EL (cell line): ENCODE data around the gene PPP1R14B.
A peak's percentile ranks its signal among the peaks of the same experiment; 100 is the strongest.

Experiments
- DNase-seq: peaks from one replicate; pipeline ENCODE4 v3.0.0-alpha.2; 2016

Gene PPP1R14B

GRCh38 chr11:64229744-64230170 lies 17.0 kb downstream of the PPP1R14B start:
- no peak for DNase-seq

DNA sequence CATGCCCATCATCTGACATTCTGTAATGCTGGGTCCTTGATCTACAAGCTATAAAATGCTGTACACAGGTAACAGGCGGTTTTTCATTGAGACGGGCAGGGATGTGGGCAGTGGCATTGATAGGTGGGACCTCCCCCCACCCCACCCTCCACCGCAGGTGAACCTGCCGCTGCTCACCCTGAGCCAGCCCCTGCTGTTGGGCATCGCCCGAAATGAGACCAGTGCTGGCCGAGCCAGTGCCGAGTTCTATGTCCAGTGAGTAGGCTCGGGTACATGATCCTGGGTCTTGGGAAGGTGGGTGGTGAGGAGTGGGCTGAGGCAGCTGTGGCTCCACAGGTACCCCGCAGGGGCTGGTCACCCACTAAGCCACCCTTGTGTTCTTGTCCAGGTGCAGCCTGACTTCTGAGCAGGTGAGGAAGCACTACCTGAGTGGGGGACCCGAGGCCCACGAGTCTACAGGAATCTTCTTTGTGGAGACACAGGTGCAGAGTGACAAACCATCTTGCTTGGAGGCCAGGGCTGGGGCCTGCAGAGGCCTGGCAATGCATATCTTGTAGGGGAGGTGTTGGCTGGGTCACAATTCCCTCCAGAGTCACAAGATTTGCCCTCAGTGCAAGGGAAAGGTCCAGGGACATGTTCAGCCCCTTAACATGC lies 17.5 kb downstream of the PPP1R14B start:
- no peak for DNase-seq

- no peak for DNase-seq
Measured at GRCh38 chr11:64227405-64227956, 19.3 kb downstream of the PPP1R14B start.

GRCh38 chr11:64226507-64227051 lies 20.2 kb downstream of the PPP1R14B start:
- DNase-seq = peak; percentile 37

DNA sequence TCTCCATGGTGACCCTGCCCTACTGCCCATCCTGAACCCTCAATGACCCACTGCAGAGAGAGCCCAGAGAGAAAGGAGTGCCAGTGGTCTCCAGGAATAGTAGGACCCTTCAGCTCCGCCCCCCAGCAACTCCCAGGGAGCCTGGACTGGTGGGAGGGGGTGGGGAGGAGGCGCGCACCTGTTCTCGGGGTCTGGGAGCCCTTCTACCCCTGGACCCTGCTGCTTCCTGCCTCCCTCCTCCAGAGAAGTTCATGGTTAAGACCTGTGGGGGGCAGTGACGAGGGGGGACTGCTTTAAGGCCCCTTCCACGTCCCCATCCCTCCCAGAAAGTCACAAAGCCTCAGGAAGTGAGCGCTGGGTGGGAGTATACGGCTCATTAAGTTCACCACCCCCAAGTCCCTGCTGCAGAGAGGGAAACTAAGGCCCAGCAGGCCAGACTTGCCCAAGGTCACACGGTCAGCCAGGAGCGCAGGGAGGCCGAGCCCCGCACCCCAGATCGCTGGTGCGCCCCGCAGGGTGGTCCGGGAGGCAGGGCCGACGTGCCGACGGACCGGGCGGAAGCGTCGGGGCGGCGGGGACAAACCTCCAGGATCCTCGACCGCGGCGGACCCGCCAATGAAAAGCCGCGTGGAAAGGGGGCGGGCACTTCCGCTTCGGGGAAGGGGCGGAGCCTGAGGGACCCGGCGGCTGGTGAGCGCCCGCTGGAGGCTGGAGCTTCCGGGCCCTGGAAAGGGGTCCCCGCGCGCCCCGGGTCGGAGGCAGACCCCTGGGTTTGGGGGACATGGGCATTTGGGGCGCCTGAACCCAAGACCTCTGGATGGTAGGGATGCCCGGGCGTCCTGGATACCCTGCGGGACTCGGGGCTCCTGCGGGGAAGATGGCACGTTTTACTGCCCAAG lies 20.9 kb downstream of the PPP1R14B start, which contains the start of the genes NUDT22 and TRPT1:
NUDT22 (plus strand) TSS at position 667 of the 899 bp plus-strand sequence. CDS start 379 bp downstream, outside the sequence.
TRPT1 (minus strand) TSS at position 579 of the 899 bp plus-strand sequence; CDS start at position 253, 326 bp downstream.
- DNase-seq = peak; percentile 84

GRCh38 chr11:64224891-64225607 lies 21.7 kb downstream of the PPP1R14B start:
- peak; percentile 31 for DNase-seq

DNA sequence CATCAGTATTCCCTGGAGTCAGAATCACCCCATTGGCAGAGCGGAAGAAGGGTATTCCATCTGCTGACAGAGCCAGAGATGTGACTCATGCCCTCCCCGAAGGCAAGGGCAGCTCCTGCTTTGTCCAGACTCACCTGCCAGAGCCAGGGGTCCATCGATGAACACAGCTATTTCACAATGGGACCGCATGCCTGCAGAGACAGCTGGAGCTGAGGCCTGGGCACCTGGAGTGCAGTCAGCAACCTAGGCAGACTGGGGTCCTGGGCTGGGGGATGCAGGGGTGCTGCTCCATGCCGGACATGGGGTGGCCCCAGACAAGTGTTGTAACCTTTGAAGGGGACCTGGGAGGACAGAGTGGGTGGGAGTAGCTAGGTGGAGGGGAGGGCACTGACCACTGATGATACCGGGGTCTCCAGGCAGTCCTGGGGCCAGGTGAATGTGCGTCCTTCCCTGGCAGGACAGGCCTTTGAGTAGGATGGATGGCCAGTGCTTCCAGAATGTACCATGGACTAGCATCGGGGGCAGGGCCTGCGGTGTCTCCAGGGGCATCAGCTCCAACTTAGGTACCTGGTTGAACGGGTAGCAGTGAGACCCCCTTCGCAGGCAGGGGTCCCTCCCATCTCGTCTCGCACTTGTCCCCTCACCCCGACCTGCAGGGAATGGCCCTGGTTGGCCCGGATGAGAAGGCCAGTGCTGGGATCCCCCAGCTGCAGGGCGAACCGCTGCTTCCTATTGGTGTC lies 22.4 kb downstream of the PPP1R14B start:
- peak; percentile 34 for DNase-seq

DNA sequence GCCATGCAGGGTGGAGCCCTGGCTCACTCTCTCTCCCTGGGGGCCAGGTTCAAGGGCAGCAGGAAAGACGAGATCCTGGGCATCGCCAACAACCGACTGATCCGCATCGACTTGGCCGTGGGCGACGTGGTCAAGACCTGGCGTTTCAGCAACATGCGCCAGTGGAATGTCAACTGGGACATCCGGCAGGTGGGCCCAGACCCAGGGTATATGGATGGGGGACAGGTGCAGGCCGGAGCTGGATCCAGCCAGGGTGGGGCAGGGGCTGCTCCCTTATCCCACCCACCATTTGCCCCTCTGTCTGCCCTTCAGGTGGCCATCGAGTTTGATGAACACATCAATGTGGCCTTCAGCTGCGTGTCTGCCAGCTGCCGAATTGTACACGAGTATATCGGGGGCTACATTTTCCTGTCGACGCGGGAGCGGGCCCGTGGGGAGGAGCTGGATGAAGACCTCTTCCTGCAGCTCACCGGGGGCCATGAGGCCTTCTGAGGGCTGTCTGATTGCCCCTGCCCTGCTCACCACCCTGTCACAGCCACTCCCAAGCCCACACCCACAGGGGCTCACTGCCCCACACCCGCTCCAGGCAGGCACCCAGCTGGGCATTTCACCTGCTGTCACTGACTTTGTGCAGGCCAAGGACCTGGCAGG lies 23.6 kb downstream of the PPP1R14B start:
- no peak for DNase-seq

DNA sequence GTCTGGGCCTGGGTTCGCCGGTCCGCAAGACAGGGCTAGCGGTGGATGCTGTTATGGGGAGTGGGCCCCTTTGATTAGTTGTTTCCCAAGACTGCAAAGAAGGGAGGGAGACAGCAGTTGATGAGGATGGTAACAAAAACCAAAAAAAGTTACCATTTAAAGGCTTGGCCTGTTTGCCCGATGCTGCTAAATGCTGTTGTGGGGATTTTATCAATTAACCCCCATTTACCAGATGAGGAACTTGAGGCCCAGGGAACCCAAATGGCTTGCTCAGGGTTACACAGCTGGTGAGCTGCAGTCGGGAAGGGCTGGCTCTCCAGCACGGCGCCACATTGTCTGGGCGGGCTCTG lies 24.1 kb downstream of the PPP1R14B start:
- DNase-seq = no peak

- no peak for DNase-seq
Measured at GRCh38 chr11:64220798-64221197, 25.9 kb downstream of the PPP1R14B start.

DNA sequence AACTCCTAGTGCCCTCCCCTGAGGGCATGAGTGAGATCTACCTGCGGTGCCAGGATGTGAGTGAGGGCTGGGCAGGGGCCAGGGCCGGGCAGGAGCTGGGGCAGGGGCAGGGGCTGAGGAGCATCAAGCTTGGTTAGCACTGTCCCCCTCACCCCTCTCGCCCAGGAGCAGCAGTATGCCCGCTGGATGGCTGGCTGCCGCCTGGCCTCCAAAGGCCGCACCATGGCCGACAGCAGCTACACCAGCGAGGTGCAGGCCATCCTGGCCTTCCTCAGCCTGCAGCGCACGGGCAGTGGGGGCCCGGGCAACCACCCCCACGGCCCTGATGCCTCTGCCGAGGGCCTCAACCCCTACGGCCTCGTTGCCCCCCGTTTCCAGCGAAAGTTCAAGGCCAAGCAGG lies 26.5 kb downstream of the PPP1R14B start:
- no peak for DNase-seq

GRCh38 chr11:64219755-64220154 lies 27.0 kb downstream of the PPP1R14B start:
- DNase-seq = no peak

DNA sequence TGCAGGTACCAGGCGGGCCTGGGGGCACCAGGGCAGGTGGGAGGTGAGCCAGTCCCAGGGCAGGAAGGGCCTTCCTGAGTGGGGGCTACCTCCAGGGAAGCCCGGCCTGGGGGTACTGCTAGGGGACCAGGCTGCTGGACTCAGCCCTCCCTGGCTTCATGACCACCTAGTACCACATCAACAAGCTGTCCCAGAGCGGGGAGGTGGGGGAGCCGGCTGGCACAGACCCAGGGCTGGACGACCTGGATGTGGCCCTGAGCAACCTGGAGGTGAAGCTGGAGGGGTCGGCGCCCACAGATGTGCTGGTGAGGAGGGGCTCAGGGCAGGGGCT lies 27.4 kb downstream of the PPP1R14B start:
- no peak for DNase-seq

GRCh38 chr11:64218628-64219353 lies 28.0 kb downstream of the PPP1R14B start:
- no peak for DNase-seq

DNA sequence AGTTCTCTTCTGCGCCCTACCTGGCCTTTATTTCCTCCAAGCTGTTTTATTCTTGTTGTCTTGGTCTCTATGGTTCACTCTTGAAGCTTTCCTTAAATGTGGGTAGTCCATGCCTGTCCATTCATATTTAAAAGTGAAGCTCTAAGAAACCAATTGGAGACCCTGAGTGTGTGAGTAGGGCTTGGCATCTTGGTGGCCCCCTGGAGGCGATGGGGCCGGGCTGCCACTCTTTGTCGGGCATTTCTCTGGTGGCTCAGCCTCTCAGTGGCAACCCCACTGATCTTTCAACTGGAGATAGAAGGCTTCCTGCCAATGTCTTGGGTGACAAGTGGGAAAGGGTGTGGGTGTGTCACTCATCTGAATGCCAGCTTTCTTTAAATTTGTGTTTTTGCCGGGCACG lies 29.9 kb downstream of the PPP1R14B start:
- no peak for DNase-seq

DNA sequence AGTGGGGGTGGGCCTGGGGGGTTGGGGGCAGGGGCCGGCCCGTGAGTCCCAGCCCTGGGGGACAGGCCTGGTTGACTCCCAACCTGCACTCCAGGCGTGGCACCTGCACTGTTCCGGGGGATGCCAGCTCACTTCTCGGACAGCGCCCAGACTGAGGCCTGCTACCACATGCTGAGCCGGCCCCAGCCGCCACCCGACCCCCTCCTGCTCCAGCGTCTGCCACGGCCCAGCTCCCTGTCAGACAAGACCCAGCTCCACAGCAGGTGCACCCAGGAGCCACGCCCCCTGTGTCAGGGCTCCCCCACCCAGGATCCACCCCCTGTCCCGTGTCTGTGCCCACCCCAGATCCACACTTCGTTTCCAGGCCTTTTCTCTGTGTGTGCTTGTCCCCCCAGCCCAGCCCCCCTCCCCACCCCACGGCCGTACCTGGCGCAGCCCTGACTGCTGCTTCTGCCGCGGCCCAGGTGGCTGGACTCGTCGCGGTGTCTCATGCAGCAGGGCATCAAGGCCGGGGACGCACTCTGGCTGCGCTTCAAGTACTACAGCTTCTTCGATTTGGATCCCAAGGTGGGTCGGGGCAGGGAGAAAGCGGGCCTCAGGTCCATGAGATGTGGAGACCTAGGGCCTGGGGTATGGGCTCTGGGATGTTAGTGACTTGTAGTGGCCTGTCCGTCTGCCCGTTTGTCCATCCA lies 35.4 kb downstream of the PPP1R14B start:
- no peak for DNase-seq

DNA sequence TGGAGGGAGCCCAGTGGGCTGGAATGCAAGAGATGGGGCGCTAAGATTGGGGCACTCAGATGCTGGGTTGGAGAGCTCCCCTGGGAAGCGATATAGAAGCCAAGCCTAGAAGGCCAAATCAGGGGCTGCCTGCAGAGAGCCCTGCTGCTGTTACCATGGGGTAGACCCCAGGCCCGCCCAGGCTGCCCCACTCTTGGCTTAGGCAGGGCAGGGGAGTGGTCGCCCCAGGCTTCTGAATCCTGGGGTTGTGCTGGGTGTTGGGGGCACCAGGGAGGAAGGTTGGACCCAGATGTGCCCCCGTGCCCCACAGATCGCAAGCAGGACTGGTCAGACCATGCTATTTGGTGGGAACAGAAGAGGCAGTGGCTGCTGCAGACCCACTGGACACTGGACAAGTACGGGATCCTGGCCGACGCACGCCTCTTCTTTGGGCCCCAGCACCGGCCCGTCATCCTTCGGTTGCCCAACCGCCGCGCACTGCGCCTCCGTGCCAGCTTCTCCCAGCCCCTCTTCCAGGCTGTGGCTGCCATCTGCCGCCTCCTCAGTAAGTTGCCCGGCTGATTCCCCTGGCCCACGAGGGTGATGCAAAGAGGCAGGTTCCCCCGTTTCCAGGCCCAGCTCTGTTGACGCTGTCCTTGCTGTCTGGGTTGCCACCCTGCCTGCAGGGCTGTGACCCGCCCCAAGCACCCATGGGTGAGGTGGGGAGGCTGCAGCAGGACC lies 36.3 kb downstream of the PPP1R14B start:
- no peak for DNase-seq

- DNase-seq = no peak
Measured at GRCh38 chr11:64209563-64209843, 37.2 kb downstream of the PPP1R14B start.

GRCh38 chr11:64208796-64209562 lies 37.8 kb downstream of the PPP1R14B start:
- no peak for DNase-seq
